AG04449 (cell line): ENCODE data around the gene PIGM.

Experiments
- CTCF ChIA-PET: fragments of 350-600 bp; formaldehyde crosslinking; extraction: SDS; loops from one replicate; lab custom pipeline; 2021; ENCODE audit warnings: antibody characterized with exemption; lab: Yijun Ruan, JAX
- POLR2A ChIA-PET: fragments of 400-600, 350-600 bp; formaldehyde crosslinking; extraction: SDS; loops from one replicate; lab custom pipeline; 2020; ENCODE audit warnings: antibody characterized with exemption, inconsistent platforms; lab: Yijun Ruan, JAX
- DNase-seq: peaks from one replicate; pipeline ENCODE4 v3.0.0-alpha.2; 2010; ENCODE audit warnings: low read depth, low spot score
- H3K4me3 ChIP-seq: 2 replicates; pipeline ENCODE4 v1.5.1; 2011; ENCODE audit warnings: low read depth, mild to moderate bottlenecking, control low read depth, low read length
- CTCF ChIP-seq: IDR thresholded peaks from one replicate; pipeline ENCODE4 v1.5.1; 2011; ENCODE audit warnings: mild to moderate bottlenecking, moderate library complexity, low read length, control low read depth, inconsistent platforms; ENCODE audit not compliant: insufficient read depth; ENCODE audit errors: missing control alignments

The PIGM gene

GRCh38 chr1:160004001-160004400, 27.8 kb downstream of the PIGM start:
- H3K4me3 ChIP-seq = no peak overlapping the region
- TF ChIP-seq CTCF = no peak
- POLR2A ChIA-PET = no interaction called here
- no peak for DNase-seq
- CTCF ChIA-PET = interaction anchor here (1.0 to 23.4 kb wide), 12 partner anchors 10 to 871 kb away, joined by 3 to 1031 read pairs (median 8); partner anchors contain the start of genes IGSF9, SLAMF9 and TAGLN2

DNA sequence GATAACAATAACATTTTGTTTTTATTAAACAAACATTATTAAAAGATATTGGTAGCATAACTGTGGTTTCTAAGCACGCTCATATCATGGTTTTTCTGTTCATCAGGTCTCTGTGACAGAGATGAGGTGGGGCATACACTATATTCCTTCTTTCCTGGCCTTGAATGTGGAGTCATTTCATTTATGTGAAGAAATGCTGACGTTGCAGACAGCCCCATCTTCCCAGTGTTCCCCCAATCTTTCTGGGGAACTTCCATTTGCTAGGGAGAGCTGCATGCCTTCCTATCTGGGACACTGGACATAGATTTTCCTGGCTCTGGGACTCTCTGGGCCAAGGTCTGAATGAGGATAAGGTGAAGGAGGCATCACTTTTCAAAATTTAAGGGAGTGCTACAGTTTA, 30.4 kb downstream of the PIGM start:
- CTCF ChIA-PET = interaction anchor here (1.0 to 23.4 kb wide), 9 partner anchors 9 to 202 kb away, joined by 3 to 1031 read pairs (median 4); partner anchors contain the start of genes IGSF9, PIGM and TAGLN2

DNA sequence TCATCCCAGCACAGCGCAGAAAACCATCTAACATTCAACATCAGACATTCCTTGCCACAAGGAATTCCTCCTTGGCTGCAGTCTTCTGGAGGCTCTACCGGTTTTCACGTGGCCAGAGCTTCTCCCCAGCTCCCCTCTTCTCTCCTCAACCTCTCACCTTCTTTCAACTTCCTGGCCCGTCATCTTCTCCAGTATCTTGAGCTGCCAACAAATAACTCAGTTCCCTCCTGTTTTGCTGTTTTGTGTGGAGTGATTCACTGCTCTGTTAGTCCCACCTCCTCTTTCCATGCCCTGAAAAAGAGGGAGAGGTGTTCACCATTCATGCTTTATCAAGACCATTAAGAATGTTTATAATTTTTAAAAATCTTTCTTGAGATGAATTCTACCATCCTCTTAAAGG, 32.6 kb downstream of the PIGM start:
- no peak for DNase-seq

More for the DNA sequence above, 30.4 kb downstream of the PIGM start:
- DNase-seq = no peak
- no peak for TF ChIP-seq CTCF
- POLR2A ChIA-PET = no interaction called here
- no peak overlapping the region for H3K4me3 ChIP-seq

DNA sequence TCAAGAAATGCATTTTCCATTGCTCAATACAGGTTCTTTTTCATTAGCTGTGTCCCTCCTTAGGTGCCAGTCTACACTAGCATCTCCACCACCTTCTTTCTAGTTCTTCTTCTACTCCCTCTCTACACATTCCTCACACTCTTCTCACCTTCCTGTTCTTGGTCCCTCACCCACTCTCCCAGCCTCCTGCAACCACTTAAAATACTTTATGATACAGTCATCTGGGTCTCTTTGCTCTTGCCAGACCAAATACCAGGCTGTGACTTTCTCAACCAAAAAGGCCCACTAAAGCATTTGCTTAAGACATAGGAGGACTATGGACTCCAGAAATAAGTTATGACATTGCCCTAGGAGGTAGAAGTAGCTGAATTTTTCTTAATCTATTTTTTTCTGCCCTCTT, 35.1 kb downstream of the PIGM start:
- H3K4me3 ChIP-seq = no peak overlapping the region
- TF ChIP-seq CTCF = no peak
- POLR2A ChIA-PET = interaction anchor here (0.6 to 1.6 kb wide), 2 partner anchors 58 to 72 kb away, joined by 3 to 5 read pairs; partner anchors contain the start of gene TAGLN2
- CTCF ChIA-PET = interaction anchor here (11.3 kb wide), 1 partner anchor 10 kb away, joined by 164 read pairs; no protein-coding TSS in a partner anchor
- peak; percentile 83 for DNase-seq

More for the DNA sequence above, 32.6 kb downstream of the PIGM start:
- ChIA-PET POLR2A (interaction anchor here (1.2 kb wide), 1 partner anchor 74 kb away, joined by 5 read pairs; the partner anchor contains the start of gene TAGLN2), CTCF (interaction anchor here (1.2 to 23.4 kb wide), 5 partner anchors 9 to 200 kb away, joined by 3 to 1031 read pairs (median 6); partner anchors contain the start of gene TAGLN2)
- TF ChIP-seq CTCF = no peak
- H3K4me3 ChIP-seq = no peak overlapping the region

DNA sequence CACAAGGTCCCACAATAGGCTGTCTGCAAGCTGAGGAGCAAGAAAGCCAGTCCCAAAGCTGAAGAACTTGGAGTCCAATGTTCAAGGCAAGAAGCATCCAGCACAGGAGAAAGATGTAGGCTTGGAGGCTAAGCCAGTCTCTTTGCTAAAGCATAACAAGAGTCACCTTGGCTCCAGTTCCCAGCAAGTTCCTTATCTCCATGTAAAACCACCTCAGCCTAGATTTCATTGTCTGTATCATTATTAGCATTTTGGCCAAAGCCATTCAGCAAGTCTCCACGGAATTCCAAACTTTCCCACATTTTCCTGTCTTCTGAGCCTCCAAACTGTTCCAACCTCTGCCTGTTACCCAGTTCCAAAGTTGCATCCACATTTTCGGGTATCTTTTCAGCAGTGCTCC, 36.9 kb downstream of the PIGM start:
- ChIA-PET CTCF (interaction anchor here (2.2 to 11.3 kb wide), 2 partner anchors 12 to 58 kb away, joined by 6 to 164 read pairs; no protein-coding TSS in a partner anchor), POLR2A (no interaction called here)
- H3K4me3 ChIP-seq = no peak overlapping the region
- DNase-seq = no peak
- no peak for TF ChIP-seq CTCF

- TF ChIP-seq CTCF = no peak
- CTCF ChIA-PET = interaction anchor here (2.2 to 11.3 kb wide), 2 partner anchors 12 to 57 kb away, joined by 6 to 164 read pairs; no protein-coding TSS in a partner anchor
- no peak for DNase-seq
- no peak overlapping the region for H3K4me3 ChIP-seq
- POLR2A ChIA-PET = no interaction called here
Observed at GRCh38 chr1:159993911-159994310, 37.9 kb downstream of the PIGM start.
